HG03108 (cell line): Measurements from ENCODE around the gene MAN2B1.
A peak's percentile ranks its signal among the peaks of the same experiment; 100 is the strongest.
"Not testable (repeated sequence)": the region's sequence is repeated elsewhere in the genome, so short reads cannot be mapped to it uniquely, and the experiment has no call there.

ENCODE experiments used
- ATAC-seq: cut with Tn5 transposase; IDR thresholded peaks from one replicate; pipeline ENCODE4 v1.9.1; 2021; ENCODE audit warnings: moderate library complexity; ENCODE audit not compliant: unreplicated experiment

MAN2B1 gene

DNA sequence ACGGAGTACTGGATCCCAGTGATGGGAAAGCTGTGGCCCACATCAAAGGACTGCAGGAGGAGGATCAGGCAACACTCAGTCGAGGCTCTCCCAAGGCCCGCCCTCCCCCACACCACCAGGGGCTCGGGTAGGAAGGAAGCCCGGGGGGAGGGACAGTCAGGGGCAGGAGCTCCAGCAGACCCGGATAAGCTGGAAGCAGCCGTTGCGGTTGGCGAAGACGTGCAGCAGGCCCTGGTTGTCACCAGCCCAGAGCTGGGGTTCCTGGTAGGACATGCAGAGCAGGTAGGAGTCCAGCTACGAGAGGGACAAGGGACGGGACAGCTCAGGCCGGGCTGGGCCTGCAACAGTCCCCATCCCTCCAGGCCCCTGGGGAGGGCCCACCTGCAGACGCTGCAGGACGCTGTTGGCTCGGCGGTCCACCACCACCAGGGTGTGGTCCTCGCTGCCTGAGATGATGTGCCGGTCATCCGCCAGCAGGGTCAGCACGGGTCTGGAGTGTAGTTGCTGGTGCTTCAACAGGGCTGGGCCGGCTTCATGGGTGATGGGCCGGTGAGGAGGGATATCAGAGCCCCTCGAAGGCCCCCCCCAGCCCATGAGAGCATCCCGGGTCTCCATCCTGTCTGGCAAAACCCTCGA, 23.2 kb upstream of the MAN2B1 start:
- no peak for ATAC-seq

DNA sequence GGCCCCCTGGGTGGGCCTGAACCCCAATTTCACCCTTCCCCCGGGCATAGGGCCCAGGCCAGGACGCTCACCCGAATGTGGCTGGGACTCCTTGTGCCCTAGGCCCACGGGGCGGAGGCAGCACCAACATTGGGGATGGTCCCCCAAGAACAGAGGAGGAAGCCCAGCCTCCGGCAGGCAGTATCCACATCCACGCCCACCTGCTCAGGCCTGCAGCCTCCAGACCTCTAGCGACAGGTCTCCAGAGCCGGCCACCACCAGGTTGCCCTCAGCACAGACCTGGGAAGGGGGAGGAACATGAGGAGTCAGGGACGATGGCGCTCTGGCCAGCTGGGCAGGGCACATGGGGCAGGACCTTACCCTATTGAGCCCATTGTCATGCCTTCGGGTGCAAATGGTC, 22.5 kb upstream of the MAN2B1 start:
- no peak for ATAC-seq

DNA sequence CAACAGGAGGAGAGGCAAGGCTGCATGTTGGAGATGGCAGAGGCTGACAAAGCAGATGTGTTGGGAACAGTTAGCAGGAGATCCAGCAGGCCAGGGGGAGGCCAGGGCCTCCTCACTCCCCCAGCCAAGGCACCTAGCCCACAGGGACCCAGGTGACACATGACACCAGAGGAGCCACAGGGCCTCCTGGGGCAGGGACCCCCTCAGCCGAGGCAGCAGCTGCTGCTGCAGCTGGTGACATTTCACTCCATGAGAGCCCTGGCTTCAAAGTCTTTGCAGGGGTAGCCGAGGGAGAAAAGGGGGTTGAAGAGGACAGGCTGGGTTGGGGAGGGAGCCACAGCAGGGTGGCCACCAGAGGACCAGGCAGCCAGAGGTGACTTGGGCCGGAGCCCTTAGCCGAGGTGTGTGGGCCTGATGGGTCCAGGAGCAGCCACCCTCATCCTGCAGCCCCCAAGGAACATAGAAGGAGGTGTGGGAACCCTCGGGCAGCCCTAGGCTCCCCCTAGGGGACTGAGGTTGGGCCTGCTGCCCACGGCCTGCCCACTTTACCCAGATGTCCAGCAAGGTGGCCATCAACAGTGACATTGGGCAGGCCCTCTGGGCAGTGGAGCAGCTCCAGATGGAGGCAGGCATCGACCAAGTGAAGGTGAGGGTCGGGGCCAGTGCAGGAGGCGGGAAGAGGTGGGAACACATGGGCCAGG, 21.1 kb upstream of the MAN2B1 start, which contains the start of gene GNG14:
Gene GNG14 (plus strand): TSS at position 503 of the 701 bp plus-strand sequence. CDS start 51 bp downstream, at position 554.
- no peak for ATAC-seq

DNA sequence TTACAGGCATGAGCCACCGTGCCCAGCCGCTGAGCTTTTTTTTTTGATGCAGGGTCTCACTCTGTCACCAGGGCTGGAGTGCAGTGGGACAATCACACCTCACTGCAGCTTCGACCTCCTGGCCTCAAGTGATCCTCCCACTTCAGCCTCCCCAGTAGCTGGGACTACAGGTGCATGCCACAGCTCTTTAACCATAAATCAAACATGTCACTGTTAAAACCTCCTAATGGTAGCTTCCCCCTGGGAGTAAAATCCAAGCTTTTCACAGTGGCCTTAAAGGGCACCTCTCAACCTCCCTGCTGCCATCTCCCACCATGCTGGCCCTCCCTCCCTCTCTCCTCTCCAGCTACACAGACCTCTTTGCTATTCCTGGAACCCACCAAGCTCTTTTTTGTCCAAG, 19.3 kb upstream of the MAN2B1 start:
- no peak for ATAC-seq

DNA sequence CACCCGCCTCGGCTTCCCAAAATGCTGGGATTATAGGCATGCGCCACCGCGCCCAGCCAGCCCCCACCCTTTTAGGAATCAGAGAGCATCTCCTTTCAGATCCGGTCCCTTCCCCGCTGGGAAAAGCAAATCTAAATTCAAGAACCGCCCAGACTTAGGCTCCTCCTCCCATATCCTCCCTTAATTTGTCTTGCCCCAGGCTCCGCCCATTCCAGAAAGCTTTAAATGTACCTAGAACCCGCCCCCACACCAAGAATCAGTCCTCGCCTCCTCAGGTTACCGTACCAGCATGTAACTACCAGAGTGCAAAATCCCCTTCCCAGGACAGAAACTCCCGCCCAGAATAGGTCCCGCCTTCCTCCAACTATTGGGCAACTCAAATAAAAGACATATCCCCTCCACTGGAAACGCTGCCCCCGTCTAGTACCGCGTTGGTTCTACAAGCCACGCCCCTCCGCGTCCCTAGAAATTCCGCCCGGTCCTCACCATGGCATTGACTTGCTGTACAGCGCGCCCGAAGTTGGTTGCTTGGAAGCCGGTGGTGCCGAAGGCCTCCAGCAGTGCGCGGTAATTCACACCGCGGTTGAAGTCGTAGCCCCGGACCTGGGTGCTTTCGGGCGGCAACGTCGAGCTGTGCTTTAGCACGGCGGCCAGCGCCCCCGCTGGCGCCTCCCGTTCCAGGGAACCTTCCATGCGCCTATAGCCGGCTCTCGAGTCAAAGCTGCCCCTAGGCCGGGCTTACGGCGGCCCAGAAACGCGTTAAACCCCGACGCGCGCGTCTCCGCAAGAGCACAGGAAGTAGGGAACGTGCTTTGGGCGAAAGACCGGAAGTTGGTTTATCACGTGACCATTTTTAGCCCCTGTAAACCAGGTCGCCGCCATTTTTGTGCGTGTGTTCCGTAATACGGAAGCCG, 14.8 kb upstream of the MAN2B1 start, which contains the start of gene DHPS:
Gene DHPS (minus strand): TSS at position 807 of the 914 bp plus-strand sequence. CDS start 114 bp downstream, at position 693.
- ATAC-seq, result peak; percentile 60

DNA sequence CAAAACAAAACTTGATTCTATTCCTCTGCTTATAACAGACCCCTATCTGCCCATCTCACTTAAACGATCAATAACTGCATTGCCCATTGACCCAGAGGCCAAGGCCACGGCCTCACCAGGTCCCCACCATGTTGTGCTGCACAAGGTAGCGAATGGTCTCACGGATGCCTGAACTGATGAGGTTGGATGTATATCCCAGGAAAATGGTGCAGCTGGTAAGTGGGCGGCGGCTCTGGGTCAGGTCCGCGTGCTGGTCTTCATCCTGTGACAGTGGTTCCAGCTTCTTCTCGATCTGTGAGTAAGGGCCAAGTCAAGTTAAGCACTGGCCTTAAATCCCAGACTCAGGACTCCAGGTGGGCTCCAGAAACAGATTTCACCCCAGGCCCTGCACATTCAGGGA, 13.5 kb upstream of the MAN2B1 start:
- no peak for ATAC-seq

DNA sequence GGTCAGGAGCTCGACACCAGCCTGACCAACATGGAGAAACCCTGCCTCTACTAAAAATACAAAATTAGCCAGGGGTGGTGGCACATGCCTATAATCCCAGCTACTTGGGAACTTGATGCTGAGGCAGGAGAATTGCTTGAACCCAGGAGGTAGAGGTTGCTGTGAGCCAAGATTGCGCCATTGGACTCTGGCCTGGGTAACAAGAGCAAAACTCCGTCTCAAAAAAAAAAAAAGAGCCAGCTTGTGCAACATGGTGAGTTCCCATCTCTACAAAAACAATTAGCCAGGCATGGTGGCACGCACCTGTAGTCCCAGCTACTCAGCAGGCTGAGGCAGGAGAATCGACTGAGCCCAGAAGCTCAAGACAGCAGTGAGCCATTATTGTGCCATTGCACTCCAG, 11.5 kb upstream of the MAN2B1 start:
- ATAC-seq, result not testable (repeated sequence)

DNA sequence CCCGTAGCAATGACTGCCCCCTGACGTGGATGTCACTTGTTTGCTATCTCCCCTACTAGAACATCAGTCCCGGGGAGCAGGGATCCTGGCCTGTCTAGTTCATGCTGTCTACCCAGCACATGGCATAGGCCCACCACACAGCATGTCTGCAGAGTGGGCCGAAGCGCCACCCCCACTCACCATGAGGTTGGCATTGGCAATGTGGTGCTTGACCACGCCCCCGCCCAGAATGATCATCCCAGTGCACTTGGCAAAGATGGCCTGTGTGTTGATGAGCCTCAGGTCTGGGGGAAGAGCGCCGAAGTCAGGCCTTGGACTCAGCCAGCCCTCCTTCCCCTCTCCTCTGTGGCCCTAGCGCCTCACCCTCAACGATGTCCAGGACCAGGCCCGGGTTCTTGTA, 10.4 kb upstream of the MAN2B1 start:
- no peak for ATAC-seq

DNA sequence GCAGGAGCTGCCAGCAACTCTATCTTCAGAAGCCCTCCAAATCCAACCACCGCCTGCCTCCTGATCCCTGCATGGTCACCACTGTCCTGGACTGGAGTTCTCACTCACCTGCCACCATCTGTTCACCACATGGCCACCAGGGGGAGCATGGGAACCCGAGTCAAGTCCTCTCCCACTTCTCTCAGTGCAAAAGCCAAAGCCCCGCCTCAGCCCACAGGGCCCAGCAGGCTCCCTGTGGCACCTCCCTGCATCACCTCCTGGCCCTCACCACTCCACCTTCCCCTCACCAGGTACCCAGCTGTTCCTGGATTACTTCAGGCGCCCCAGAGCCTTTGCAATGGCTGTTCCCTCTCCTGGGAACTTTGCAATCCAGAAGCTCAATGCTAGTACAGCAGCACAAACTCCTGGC, 9.8 kb upstream of the MAN2B1 start:
- ATAC-seq, result no peak

DNA sequence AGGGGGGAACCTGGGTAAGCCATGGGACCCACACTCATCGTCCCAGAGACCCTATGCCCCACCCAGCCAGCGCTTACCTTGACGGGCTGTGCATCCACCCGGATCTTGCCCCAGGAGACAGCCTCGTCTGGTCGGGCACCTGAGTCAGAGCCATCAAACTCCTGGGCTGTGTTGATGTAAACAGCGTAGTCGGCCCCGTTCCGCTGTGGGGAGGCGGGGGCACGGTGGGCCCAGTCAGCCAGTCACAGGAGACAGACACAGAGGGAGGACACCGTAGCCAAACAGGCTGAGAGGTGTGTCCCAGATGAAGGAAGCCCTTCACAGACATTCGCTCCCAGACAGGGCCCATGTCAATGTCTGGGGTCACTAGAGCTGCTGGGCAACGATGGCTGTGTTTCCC, 9.4 kb upstream of the MAN2B1 start:
- ATAC-seq, result no peak

DNA sequence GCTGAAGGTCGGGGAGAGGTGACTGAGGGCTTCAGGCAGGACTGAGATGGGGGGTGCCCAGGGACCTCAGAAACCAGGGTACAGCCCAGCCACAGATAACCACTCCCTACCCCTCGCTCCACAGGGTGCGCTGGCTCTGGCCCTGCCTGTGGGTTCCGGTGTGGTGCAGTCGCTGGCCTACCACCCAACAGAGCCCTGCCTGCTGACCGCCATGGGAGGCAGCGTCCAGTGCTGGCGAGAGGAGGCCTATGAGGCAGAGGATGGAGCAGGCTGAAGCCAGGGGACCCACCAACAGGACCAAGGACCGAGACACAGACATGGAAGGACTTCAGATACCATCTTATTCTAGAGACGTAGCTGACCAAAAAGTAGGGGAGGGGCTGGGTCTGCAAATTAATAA, 8.9 kb upstream of the MAN2B1 start:
- no peak for ATAC-seq

DNA sequence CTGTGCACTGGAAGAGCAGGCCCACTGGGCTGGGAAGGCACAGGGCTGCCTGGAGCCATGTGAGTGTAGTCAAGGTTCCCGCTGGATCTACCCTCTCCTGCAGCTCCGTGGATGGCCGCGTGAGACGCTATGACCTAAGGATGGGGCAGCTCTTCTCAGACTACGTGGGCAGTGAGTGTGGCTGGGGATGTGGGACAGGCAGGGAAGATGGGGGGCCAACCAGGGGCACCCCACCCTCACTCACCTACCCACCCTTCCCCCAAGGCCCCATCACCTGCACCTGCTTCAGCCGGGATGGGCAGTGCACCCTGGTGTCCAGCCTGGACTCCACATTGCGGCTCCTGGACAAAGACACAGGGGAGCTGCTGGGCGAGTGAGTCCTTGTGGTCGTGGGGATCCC, 6.2 kb upstream of the MAN2B1 start:
- no peak for ATAC-seq

DNA sequence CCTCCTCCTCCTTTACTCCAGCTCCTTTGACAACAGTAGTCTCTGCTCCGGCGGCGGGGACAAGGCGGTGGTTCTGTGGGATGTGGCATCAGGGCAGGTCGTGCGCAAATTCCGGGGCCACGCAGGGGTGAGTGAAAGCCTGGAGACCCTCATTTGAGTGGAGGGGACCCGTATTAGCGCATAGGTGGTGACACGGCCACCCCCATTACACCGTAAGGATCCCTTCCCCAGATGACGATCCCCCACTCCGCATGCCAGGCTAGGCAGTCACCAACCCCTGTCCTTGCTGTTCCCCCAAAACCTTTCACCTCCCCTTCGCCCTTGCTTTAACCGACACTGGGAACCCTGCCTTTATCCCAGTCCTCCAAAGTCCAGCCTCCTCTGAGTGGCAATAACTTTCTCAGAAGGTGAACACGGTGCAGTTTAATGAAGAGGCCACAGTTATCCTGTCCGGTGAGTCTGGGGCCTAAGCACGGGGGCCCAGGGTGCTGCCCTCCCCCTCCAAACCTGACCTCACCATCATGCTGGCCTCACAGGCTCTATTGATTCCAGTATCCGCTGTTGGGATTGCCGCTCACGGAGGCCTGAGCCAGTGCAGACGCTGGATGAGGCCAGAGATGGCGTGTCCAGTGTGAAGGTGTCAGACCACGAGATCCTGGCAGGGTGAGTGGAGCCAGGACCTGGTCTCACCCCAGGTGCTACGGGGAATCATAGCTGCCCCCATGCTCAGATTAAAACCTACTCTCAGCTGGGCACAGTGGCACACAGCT, 3.8 kb upstream of the MAN2B1 start:
- no peak for ATAC-seq

DNA sequence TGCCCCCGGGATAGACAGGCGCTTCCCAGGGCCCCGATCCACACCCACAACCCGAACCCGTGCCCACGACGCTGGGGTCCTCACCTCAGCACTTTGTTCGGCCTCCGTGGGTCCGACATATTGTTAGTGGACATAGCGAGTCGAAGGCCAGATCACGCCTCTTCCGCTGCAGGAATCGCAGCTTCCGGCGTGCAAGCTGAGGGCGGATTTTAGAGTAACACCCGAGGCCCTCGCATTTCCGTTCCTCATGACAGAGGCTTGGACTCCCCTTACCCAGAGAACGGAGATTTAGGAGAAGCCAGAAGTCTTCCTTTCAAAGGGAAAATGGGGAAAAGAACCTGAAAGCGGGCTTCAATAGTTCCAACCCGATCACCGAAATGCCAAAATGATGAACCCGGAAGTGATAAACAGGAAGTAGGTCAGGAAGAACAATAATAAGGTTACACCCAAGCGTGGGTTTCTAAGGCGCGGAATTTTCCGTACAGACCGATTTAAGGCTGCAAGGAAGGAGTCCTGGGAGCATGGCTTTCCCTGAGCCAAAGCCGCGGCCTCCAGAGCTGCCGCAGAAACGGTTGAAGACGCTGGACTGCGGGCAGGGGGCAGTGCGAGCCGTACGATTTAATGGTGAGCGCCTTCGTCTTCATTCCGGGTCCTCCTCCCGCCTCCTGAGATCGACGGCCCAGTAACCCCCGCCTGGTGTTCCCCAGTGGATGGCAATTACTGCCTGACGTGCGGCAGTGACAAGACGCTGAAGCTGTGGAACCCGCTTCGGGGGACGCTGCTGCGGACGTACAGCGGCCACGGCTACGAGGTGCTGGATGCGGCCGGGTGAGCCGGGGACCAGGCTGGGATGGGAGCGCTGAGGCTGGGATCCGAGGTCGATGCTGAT, 3.0 kb upstream of the MAN2B1 start:
- no peak for ATAC-seq

DNA sequence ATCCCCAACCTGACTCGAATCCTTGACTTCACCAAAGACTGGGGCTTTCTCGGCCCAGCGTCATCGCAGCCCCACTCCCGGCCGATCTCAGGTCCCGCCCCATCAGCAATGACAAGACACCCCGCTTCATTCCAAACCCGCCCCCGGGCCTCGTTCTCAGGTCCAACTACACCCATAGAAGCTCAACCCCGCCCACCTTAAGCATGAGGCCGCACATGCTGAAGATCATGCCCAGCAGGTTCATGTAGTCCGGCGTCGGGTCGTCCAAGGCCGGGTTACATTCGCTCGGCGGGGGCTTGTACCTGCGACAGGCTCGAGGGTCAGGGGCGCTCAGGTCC, 2.4 kb upstream of the MAN2B1 start:
- ATAC-seq, result no peak

DNA sequence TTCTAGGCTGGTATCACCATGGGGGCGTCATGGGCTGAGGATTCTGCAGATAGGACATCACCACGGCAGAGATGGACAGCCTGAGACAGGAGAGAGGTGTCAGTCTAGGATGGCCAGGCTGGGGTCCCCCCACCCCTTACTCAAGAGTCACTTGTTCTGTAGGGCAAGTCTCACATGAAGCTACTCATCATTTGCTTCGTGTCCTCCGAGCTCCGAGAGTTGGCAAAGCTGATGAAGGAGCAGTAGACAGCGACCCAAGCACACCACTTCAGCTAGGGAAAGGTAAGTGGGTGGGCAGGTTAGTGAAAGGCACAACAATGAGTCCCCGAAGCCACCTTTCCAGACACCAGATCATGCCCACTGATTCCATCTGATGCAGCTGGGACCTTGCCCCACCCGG, 1.8 kb upstream of the MAN2B1 start:
- ATAC-seq, result no peak

DNA sequence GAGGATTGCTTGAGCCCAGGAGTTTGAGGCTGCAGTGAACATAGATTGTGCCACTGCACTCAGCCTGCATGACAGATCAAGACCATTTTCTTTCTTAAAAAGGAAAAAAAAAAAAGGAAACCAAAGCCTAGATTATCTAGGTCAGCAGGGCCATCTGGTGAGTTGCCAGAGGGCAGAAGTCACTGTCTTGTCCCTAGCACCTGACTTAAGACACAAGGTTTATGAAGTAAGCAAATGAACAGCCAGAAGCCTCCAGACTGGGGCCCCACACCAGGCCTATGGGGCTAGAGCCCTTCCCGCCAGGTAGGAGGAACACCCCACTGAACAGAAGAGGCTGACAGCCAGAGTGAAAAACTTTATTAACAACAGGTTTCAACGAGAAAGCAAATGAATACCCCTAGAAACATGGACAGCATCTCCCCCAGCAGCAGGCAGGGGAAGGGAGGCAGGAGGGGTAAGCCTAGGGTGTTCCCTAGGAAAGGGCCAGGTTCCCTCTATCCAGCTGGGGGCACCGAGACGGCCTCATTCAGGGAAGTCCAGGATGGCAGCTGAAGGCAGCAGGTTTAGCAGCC, 1.3 kb upstream of the MAN2B1 start:
- ATAC-seq, result no peak

DNA sequence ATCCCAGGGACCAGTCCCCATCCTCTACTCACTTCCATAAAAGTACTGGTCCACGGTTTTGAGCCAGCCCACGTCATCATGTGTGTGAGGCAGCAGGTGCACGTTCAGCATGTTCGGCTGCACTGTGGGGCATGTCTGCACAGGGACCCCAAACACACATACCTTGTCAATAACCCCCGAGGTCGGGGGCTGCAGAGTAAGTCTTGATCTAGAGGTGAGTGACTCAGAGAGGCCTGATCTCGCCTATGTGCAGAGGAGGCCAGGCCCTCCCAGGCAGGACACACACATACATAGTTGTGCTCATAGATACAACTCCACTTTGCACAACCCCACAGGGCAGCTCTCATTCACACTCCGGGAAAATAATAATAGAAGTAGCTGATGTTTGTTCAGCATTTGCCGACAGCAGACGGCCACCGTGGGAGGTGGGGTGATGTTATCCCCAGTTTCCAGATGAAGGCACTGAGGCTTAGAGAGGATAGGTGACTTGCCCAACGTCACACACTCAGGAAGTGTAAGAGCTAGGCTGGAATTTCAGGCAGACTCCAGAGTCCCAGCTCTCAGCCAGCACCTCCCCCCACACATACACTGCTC, 774 bp downstream of the MAN2B1 start:
- ATAC-seq, result no peak

DNA sequence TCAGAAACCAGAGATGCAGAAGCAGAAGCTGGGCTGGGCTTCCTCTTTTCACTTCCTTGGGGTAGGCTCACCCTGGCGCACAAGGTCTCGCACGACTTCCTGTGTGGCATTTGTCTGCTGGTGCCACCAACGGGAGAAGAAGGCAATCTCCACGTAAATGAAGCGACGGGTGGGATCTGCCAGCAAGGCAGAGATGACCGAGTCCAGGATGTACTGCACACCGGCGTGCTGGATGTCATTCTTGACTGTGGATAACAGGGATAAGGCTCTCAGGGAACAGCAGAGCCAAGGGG, 1.3 kb downstream of the MAN2B1 start:
- ATAC-seq, result no peak
